SK-N-MC (cell line): ENCODE measurements around the gene CD6.

Experiments
- EZH2 ChIP-seq: fragments of 200-600 bp; sonication (generic); IDR thresholded peaks from one replicate; pipeline ENCODE4 v1.6.1; 2017; ENCODE audit warnings: antibody characterized with exemption
- POLR2AphosphoS5 ChIP-seq: IDR thresholded peaks from 2 replicates; pipeline ENCODE4 v1.6.1; 2012; ENCODE audit warnings: mild to moderate bottlenecking, low read depth, low read length, borderline replicate concordance

DNA sequence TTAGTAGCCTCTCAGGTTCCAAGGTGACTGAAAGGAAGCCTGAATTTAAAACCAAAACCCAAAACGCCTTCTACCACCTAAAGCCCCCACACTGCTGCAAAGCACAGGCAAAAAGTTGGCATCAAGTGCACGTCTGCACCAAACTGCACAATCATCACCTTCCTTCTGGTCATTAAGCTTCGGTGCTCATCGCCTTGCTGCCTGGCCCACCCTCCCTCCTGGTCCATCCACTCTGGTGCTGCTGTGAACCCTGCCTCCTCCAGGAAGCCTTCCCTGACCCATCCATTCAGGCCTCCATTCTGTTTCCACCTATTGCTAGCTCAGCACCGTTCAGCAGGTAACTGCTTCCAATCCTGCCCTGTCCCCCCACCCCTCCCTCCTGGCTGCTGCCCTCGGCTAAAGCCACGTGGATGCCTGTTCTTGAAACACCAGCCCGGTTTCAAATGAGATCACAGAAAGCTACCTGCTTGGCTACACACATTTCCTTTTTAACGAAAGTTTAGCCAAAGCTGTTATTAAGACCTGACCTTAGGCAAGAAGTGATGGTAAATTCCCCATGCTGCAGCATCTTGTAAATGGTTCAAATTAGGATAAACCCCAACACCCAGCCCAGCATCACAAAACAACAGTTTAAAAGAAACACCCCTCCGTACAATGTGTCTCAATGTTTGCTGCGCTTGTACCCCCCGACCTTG lies 77.0 kb downstream of the CD6 start:
- TF ChIP-seq EZH2 (no peak), POLR2AphosphoS5 (no peak)
